GM08714 (cell line): ENCODE data around the gene CCN6.

Experiments used
- H3K4me3 ChIP-seq: fragments of 200-500 bp; sonication (Bioruptor generic); 2 replicates; pipeline ENCODE4 v1.5.1; 2014; ENCODE audit warnings: mild to moderate bottlenecking, low read length, inconsistent platforms
- ZNF274 ChIP-seq: IDR thresholded peaks from 2 replicates; pipeline ENCODE4 v1.6.1; 2012; ENCODE audit warnings: mild to moderate bottlenecking, low read depth, low read length

Gene CCN6

GRCh38 chr6:112054001-112054400 is at the start of gene CCN6:
TSS of gene CCN6 (plus strand) at chr6:112054104. CDS start at chr6:112054358, 254 bp downstream.
- TF ChIP-seq ZNF274, result no peak
- no peak within 1 kb of the TSS for H3K4me3 ChIP-seq

- H3K4me3 ChIP-seq, result no peak overlapping the region
- TF ChIP-seq ZNF274, result no peak
Measured at GRCh38 chr6:112004201-112005012, 49.5 kb upstream of the CCN6 start.

GRCh38 chr6:112005013-112005371 is 48.9 kb upstream of the CCN6 start:
- no peak overlapping the region for H3K4me3 ChIP-seq
- TF ChIP-seq ZNF274, result no peak

GRCh38 chr6:112007254-112007653 is 46.6 kb upstream of the CCN6 start:
- TF ChIP-seq ZNF274, result no peak

GRCh38 chr6:112007805-112008204 is 46.1 kb upstream of the CCN6 start:
- TF ChIP-seq ZNF274, result no peak
- no peak overlapping the region for H3K4me3 ChIP-seq

More at GRCh38 chr6:112007254-112007653, 46.6 kb upstream of the CCN6 start:
- no peak overlapping the region for H3K4me3 ChIP-seq

- no peak overlapping the region for H3K4me3 ChIP-seq
- no peak for TF ChIP-seq ZNF274
Measured at GRCh38 chr6:112008482-112008881, 45.4 kb upstream of the CCN6 start.

GRCh38 chr6:112010328-112010727 is 43.6 kb upstream of the CCN6 start:
- TF ChIP-seq ZNF274, result no peak
- H3K4me3 ChIP-seq, result no peak overlapping the region

- TF ChIP-seq ZNF274, result no peak
- H3K4me3 ChIP-seq, result no peak overlapping the region
Measured at GRCh38 chr6:112013051-112013450, 40.9 kb upstream of the CCN6 start.

- H3K4me3 ChIP-seq, result no peak overlapping the region
- no peak for TF ChIP-seq ZNF274
Measured at GRCh38 chr6:112014483-112014882, 39.4 kb upstream of the CCN6 start.

- TF ChIP-seq ZNF274, result no peak
- no peak overlapping the region for H3K4me3 ChIP-seq
Measured at GRCh38 chr6:112015725-112016124, 38.2 kb upstream of the CCN6 start.

- no peak for TF ChIP-seq ZNF274
Measured at GRCh38 chr6:112016320-112016719, 37.6 kb upstream of the CCN6 start.

GRCh38 chr6:112017169-112017568 is 36.7 kb upstream of the CCN6 start:
- no peak overlapping the region for H3K4me3 ChIP-seq
- no peak for TF ChIP-seq ZNF274

More at GRCh38 chr6:112016320-112016719, 37.6 kb upstream of the CCN6 start:
- no peak overlapping the region for H3K4me3 ChIP-seq

GRCh38 chr6:112017760-112018537 is 36.0 kb upstream of the CCN6 start:
- no peak overlapping the region for H3K4me3 ChIP-seq

GRCh38 chr6:112018619-112019416 is 35.1 kb upstream of the CCN6 start:
- H3K4me3 ChIP-seq, result no peak overlapping the region
- TF ChIP-seq ZNF274, result no peak

More at GRCh38 chr6:112017760-112018537, 36.0 kb upstream of the CCN6 start:
- TF ChIP-seq ZNF274, result no peak

GRCh38 chr6:112019589-112019988 is 34.3 kb upstream of the CCN6 start:
- H3K4me3 ChIP-seq, result no peak overlapping the region
- no peak for TF ChIP-seq ZNF274
